HG03135 (cell line): ENCODE measurements around the gene ZNF488.

Experiments
- ATAC-seq: cut with Tn5 transposase; IDR thresholded peaks from one replicate; pipeline ENCODE4 v1.9.1; 2021; ENCODE audit warnings: mild to moderate bottlenecking, moderate library complexity; ENCODE audit not compliant: unreplicated experiment

ZNF488 gene

GRCh38 chr10:47350671-47351640, 33.1 kb downstream of the ZNF488 start:
- ATAC-seq: no peak

GRCh38 chr10:47349941-47350371, 34.1 kb downstream of the ZNF488 start:
- no peak for ATAC-seq

- ATAC-seq: no peak
Observed at GRCh38 chr10:47349516-47349915, 34.6 kb downstream of the ZNF488 start.

DNA sequence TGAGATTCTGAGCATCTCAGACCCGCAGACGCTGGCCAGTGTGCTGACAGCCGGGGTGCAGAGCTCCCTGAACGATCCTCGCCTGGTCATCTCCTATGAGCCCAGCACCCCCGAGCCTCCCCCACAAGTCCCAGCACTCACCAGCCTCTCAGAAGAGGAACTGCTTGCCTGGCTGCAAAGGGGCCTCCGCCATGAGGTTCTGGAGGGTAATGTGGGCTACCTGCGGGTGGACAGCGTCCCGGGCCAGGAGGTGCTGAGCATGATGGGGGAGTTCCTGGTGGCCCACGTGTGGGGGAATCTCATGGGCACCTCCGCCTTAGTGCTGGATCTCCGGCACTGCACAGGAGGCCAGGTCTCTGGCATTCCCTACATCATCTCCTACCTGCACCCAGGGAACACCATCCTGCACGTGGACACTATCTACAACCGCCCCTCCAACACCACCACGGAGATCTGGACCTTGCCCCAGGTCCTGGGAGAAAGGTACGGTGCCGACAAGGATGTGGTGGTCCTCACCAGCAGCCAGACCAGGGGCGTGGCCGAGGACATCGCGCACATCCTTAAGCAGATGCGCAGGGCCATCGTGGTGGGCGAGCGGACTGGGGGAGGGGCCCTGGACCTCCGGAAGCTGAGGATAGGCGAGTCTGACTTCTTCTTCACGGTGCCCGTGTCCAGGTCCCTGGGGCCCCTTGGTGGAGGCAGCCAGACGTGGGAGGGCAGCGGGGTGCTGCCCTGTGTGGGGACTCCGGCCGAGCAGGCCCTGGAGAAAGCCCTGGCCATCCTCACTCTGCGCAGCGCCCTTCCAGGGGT, 35.2 kb downstream of the ZNF488 start:
- no peak for ATAC-seq

DNA sequence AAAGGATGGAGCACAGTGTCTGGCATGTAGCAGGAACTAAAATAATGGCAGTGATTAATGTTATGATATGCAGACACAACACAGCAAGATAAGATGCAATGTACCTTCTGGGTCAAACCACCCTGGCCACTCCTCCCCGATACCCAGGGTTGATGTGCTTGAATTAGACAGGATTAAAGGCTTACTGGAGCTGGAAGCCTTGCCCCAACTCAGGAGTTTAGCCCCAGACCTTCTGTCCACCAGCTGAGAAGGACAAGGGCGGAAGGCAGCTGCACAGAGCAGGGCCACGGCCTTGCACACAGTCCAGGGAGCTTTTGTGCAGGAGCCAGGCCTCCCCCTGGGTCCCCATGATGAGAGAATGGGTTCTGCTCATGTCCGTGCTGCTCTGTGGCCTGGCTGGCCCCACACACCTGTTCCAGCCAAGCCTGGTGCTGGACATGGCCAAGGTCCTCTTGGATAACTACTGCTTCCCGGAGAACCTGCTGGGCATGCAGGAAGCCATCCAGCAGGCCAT, 35.9 kb downstream of the ZNF488 start, which contains the start of gene RBP3:
Gene RBP3, plus strand, starts transcription at position 226 of the 514 bp plus-strand sequence. Its CDS starts 122 bp downstream, at position 348.
- no peak for ATAC-seq

- ATAC-seq: no peak
Observed at GRCh38 chr10:47347303-47347675, 36.8 kb downstream of the ZNF488 start.

DNA sequence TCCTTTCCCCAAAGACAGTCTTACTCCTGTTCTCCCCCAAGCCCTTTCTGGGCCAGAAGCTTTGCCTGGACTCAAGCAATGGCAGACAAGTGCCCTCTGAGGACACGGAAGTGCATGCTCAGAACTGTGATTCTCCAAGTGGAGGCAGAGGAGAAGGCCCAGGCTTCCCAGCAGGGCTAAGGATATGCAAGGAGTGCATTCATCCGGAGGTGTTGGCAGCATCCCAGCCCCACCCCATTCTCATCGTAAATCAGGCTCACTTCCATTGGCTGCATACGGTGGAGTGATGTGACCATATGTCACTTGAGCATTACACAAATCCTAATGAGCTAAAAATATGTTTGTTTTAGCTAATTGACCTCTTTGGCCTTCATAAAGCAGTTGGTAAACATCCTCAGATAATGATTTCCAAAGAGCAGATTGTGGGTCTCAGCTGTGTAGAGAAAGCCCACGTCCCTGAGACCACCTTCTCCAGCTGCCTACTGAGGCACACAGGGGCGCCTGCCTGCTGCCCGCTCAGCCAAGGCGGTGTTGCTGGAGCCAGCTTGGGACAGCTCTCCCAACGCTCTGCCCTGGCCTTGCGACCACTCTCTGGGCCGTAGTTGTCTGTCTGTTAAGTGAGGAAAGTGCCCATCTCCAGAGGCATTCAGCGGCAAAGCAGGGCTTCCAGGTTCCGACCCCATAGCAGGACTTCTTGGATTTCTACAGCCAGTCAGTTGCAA, 37.4 kb downstream of the ZNF488 start:
- no peak for ATAC-seq

GRCh38 chr10:47344996-47345870, 38.9 kb downstream of the ZNF488 start:
- no peak for ATAC-seq

DNA sequence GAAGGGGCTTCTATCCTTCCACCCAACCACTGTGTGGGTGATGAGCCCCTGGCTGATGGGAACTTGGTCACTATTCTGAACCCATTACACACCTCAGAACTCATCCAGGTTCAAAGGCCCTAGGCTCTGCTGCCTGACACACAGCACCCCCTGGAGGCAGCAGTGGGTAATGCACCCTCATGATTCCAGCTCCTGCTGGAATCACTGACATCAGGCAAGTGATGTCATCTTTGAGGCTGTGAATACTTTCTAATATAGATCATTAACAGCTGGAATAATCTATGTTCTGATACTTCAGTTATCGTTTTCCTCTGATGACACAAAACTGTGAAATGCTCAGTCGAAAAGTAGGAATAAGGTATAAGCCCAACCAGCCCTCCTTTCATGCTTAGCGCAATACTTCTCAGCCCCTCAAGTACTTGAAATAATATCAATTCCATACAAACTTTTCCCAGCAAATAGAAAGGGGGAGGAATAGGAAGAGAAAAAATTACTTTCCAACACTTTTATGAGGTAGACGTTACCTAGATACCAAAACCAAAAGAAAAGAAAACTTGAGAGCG, 43.4 kb downstream of the ZNF488 start:
- no peak for ATAC-seq

- no peak for ATAC-seq
Observed at GRCh38 chr10:47339759-47340607, 44.1 kb downstream of the ZNF488 start.

DNA sequence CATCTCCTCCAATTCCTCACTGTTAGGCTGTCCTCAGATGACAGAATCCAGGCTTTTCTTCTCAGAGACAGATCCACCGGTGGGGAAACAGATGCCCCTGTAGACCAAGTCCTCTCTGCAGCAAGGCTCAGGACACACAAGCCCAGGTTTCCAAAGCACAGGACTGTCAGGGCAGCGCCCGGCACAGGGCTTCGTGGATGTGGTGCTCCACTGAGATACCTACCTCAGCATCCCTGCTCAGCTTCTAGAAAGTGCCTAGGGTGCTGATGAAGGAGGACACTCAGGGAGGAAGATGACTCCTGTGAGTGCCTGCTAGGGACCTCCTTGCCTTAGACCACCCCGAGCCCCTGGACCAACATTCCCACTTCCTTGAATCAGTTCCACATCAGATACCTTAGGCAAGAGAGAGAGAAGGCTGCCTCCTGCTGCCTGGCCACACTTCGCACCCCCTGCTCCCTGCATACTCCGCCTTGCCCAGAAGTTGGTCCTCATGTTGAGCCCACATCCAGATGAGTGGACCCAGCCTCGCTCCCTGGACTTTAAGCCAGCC, 44.8 kb downstream of the ZNF488 start:
- ATAC-seq: no peak

DNA sequence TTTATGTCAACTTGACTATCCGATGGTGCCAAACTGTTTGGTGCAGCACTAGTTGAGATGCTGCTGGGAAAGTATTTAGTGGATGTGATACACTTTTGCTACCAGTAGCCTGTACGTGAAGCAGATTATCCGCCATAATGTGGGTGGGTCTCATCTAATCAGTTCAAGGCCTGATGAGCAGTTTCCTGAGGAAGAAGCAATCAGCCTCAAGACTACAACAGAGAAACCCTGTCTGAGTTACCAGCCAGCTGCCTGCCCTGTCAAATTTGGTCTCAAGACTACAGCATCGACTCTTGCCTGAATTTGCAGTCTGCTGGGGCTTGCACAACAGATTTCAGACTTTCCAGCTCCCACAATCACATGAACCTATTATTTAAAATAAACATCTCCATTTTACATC, 46.8 kb downstream of the ZNF488 start:
- ATAC-seq: no peak

GRCh38 chr10:47336387-47337134, 47.5 kb downstream of the ZNF488 start:
- ATAC-seq: no peak

GRCh38 chr10:47335906-47336305, 48.2 kb downstream of the ZNF488 start:
- ATAC-seq: no peak

DNA sequence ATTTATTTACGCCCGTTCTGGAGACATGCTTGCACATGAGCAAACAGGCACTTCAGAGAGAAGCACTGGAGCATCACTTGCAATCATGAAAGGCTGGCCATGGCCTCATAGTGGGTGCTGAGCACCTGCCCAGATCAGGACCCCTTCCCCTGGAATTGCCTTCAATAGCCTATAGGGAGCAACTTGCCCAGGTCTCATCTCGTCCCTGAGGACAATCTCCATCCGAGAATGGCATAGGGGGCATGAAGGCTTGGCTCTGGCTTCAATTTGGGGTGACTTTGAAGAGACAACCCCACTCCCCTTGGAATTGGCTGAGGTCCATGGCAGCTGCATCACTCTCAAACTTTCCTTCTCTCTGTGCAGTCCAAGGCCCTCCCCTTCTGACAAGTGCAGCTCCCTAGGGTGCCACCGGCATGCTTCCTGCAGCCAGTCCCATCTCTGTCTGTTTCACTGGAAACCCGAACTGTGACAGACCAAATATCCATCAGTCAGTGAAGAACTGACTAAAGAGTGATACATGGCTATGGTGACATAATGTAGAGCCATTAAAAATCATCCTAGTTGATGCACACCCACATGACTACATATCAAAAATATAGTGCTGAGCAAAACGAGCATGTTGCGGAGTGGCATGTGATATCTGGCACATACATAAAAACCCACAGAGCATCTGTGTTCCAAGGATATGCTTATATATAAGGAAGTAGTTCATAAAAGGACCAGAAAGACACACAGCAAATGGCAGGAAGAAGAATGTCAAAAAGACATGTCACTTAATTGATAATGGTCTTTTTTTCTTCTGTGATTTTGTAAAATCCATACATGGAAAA, 49.4 kb downstream of the ZNF488 start:
- ATAC-seq: no peak

- ATAC-seq: no peak
Observed at GRCh38 chr10:47333532-47333931, 50.6 kb downstream of the ZNF488 start.

- ATAC-seq: no peak
Observed at GRCh38 chr10:47332946-47333345, 51.1 kb downstream of the ZNF488 start.
